Measurements from ENCODE around the gene DCUN1D1. TPM values are rescaled to one million over a fixed set of nuclear protein-coding genes. Genes with fewer than 3 reads are reported as not detected.

DCUN1D1 gene
- polyA plus RNA-seq, 12 donors, result 28.4 to 65.6 (median 44.0) TPM; not detected in 1

DNA sequence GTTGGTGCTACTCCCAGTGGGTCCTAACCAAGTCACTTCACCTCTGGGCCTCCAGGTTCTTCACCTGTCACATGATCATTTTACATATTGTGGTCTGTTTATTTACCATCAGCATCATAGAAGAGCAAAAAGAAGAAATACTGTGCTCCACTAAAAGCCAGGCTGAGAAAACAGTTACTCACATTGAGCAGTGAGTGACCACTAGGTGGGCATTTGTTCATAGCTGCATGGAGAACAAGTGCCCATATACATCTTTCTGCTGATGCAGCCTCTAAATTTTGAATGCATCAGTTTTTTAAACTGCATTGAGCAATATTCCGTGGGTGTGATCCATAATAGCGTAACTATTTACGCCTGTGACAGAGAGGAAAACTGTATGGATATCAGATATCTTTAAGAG is 76.2 kb downstream of the DCUN1D1 start:
- no peak for DNase-seq

DNA sequence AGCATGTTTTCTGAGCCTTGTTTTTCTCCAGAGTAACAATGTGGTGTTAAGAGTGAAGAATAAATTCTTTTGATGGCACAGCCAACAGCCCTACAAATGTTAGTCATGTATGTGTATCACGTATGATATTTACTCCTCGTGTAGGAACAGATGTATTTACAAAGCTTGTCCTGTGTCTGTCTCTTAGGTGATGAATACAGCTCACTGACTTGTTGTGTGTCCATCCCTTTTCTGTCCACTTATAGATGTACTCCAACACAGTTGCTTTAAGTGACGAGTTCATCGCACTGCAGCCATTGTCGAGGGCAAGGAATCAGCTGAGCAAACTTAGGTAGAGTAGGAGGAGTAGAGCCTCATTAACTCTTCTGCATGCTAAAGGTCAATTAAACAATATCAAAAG is 78.1 kb downstream of the DCUN1D1 start:
- DNase-seq, result no peak

DNA sequence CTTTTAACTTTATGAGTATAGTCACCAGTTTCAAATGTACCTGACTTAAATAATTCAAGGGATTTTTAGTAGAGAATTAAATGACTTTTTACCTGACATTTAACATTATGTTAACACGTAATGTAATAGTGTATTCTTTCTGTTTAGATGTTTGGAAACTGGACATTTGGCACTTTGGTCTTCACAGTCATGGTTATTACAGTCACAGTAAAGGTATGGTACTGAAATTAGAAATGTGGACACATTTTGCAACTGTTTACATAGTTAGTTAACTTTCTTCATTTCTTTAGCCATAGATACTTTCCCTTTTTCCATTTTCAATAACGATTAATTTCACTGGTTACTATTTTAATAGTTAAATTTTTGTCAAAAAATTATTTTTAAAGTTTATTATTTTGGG is 83.8 kb downstream of the DCUN1D1 start:
- no peak for DNase-seq

DNA sequence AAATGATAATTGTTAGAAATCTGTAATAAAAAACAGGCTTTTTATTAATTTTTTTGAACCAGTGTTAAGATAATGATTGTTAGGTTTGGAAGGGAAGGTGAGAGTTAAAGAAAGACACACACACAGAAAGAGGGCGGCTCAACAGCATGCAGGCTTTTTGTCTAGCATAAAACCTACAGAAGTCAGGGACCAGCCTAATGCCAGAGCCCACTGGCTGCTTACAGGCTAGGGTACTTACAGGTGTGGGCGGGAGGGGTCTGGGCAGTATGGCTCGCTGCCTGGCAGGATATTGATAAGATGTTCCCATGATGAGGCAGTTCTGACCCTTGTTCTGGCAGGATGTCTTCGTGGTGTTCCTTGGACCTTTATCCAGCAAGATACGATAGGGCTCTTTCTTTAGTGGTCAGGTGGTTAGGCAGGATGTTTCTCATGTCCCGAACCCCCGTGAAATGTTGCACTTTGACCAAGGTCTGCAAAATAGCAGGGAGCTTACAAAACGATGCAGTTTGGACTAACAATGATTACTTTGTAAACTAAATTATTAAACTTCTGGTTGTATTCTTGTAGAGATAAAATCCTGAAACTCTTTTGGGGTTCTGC is 84.7 kb downstream of the DCUN1D1 start:
- no peak for DNase-seq

GRCh38 chr3:182892226-182892625 is 88.1 kb downstream of the DCUN1D1 start:
- DNase-seq, result no peak

GRCh38 chr3:182891364-182891763 is 89.0 kb downstream of the DCUN1D1 start:
- no peak for DNase-seq

DNA sequence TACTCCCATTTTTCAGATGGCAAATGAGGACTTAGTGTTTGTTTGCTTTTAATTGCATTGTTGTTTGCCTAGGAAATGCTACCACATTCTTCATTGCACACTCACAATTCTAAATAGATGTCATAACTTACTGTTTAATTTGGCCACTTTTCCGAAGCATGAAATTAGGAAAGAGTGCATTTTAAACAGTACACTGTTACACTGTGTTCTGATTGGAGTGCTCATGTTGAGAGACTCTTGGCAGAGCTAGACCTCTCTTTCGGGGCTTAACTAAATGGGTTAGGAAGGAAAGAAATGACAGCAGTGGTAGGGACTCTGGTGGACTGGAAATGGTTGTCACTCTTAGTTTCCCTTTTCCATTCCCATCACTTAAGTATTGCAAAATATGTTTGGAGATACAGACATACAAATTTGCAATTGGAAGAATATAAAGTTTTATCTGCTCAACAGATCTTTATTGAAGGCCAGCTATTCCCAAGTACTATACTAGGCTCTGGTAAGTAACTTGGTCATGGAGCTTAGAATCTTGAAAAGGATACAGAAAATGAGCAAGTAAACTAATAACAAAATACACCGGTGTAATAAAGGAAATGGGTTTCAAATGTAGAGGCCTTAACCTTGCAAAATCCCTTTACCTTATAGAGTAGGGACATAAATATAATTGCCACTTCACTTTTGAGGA is 90.2 kb downstream of the DCUN1D1 start:
- DNase-seq, result no peak

Other genes with a start within 250 kb of the DCUN1D1 start
- 10 to 100 TPM in 11 of 12 donors, not detected in 1; 38.2 to 61.0 (median 51.1) TPM for gene ATP11B, start 187.0 kb downstream of the DCUN1D1 start, polyA plus RNA-seq (ENCODE audit: insufficient read length in 12 of 12)
- gene MCCC1, start 119.0 kb upstream of the DCUN1D1 start, polyA plus RNA-seq (ENCODE audit: insufficient read length in 12 of 12), result 10 to 100 TPM in 11 of 12 donors, not detected in 1; 11.8 to 24.4 (median 15.7) TPM
- gene LAMP3, start 182.2 kb upstream of the DCUN1D1 start, polyA plus RNA-seq (ENCODE audit: insufficient read length in 12 of 12), result 1 to 10 TPM in 1 of 12 donors, under 1 TPM in 7, not detected in 4; 0.15 to 5.0 (median 0.33) TPM